ENCODE measurements around the gene TBX4. TPM values are rescaled to one million over a fixed set of nuclear protein-coding genes. Genes with fewer than 3 reads are reported as not detected.

Gene TBX4
- total and polyA plus RNA-seq, 2 experiments from 2014 or later: not detected

- no peak for TF ChIP-seq ZNF462 (CRISPR knock-in tag; IDR thresholded peaks at IDR 0.05)
- TF ChIP-seq CTCF (conservative IDR thresholded peaks at IDR 0.05; ENCODE audit: low read depth in 2 of 2): no peak
- TF ChIP-seq STAT1 (IDR thresholded peaks at IDR 0.05; ENCODE audit: unreplicated experiment): no peak
- TF ChIP-seq ZNF331 (CRISPR knock-in tag; IDR thresholded peaks at IDR 0.05; ENCODE audit: low read depth): no peak
- no peak for TF ChIP-seq CREB1 (CRISPR knock-in tag; IDR thresholded peaks at IDR 0.05; ENCODE audit: low read depth)
Measured at GRCh38 chr17:61517265-61517664, 65.0 kb downstream of the TBX4 start (continued).

GRCh38 chr17:61517843-61518606 lies 65.8 kb downstream of the TBX4 start:
- no peaks in the 10 kb centered on the region for H3K4me1 ChIP-seq (ENCODE audit: insufficient read depth)
- H3K27me3 ChIP-seq (ENCODE audit: insufficient read depth): no peaks in the 10 kb centered on the region
- Mint-ChIP-seq H3K9me3 (no peaks in the 10 kb centered on the region), H3K4me1 (no peaks in the 10 kb centered on the region), H3K27ac (no peak overlapping the region), H3K4me3 (no peak overlapping the region), H3K36me3 (ENCODE audit: low read depth) (no peaks in the 10 kb centered on the region), H3K27me3 (ENCODE audit: insufficient read depth, low read depth, poor library complexity) (no peaks in the 10 kb centered on the region)
- no peak overlapping the region for H3K27ac ChIP-seq (ENCODE audit: low read depth)
- no peak overlapping the region for H2AFZ ChIP-seq
- H3K4me3 ChIP-seq: no peak overlapping the region
- no peak for ATAC-seq
- no peak overlapping the region for H3K4me2 ChIP-seq
- H3F3A ChIP-seq (replicated peaks; ENCODE audit: low read depth): no peaks in the 10 kb centered on the region
- no peaks in the 10 kb centered on the region for H3K79me2 ChIP-seq (replicated peaks; ENCODE audit: insufficient read depth)
- H3K9me2 ChIP-seq (ENCODE audit: insufficient read depth): no peaks in the 10 kb centered on the region
- no peaks in the 10 kb centered on the region for H3K36me3 ChIP-seq (ENCODE audit: insufficient read depth)
- H4K20me1 ChIP-seq (replicated peaks; ENCODE audit: insufficient read depth): no peaks in the 10 kb centered on the region
- TF ChIP-seq ZNF114 (CRISPR knock-in tag; IDR thresholded peaks at IDR 0.05) (no peak), ZNF331 (CRISPR knock-in tag; IDR thresholded peaks at IDR 0.05; ENCODE audit: low read depth) (no peak), ETS1 (IDR thresholded peaks at IDR 0.05) (no peak)
- no peak for DNase-seq (ENCODE audit: low spot score)

Measured in GM23338 (cell line).